SK-N-SH (cell line): ENCODE data around the gene ZNF680. TPM values are rescaled to one million over a fixed set of nuclear protein-coding genes. Genes with fewer than 3 reads are reported as not detected.
"Not testable (repeated sequence)": the region's sequence is repeated elsewhere in the genome, so short reads cannot be mapped to it uniquely, and the experiment has no call there.

ENCODE experiments used
- CTCF ChIA-PET: fragments of 300-600, 350-600 bp; formaldehyde crosslinking; extraction: SDS; loops from one replicate; lab custom pipeline; 2021; lab: Yijun Ruan, JAX
- POLR2A ChIA-PET: fragments of 350-600 bp; sonication (Branson Sonifier 250); formaldehyde crosslinking; extraction: SDS; loops from one replicate; lab custom pipeline; 2020; ENCODE audit warnings: antibody characterized with exemption, inconsistent platforms; lab: Yijun Ruan, JAX
- DNase-seq: peaks from one replicate; pipeline ENCODE4 v3.0.0; 2012
- H2AFZ ChIP-seq: fragments of 200-600 bp; sonication (generic); 2 replicates; pipeline ENCODE4 v1.8.1; 2016; ENCODE audit warnings: antibody characterized with exemption, mild to moderate bottlenecking, low read depth
- H3F3A ChIP-seq: fragments of 200-600 bp; sonication (generic); replicated peaks from 2 replicates; pipeline ENCODE3; 2016; ENCODE audit warnings: antibody characterized with exemption, mild to moderate bottlenecking; ENCODE audit not compliant: insufficient read depth
- H3K27ac ChIP-seq, 2 experiments: fragments of 200-500 bp in 1 of 2; fragments of 200-600 bp in 1 of 2; sonication (Bioruptor generic) in 1 of 2; sonication (generic), shearing (Covaris generic) in 1 of 2; 2 replicates each; pipeline versions ENCODE4 v1.5.1 to v1.6.1; 2014 to 2016; ENCODE audit warnings: low read depth in 2 of 2, inconsistent platforms in 1 of 2, low read length in 1 of 2, mild to moderate bottlenecking in 1 of 2, mixed read lengths in 1 of 2
- H3K27me3 ChIP-seq: fragments of 200-600 bp; sonication (generic), shearing (Covaris generic); 2 replicates; pipeline ENCODE4 v1.6.1; 2016; ENCODE audit warnings: mixed run types; ENCODE audit not compliant: insufficient read depth
- H3K36me3 ChIP-seq, 2 experiments: fragments of 200-500 bp in 1 of 2; fragments of 200-600 bp in 1 of 2; sonication (Bioruptor generic) in 1 of 2; sonication (generic) in 1 of 2; replicated peaks in 1 of 2; 2 replicates each; pipeline versions ENCODE3 to v1.5.1; 2014 to 2016; ENCODE audit warnings: low read length in 1 of 2, mild to moderate bottlenecking in 1 of 2; ENCODE audit not compliant: insufficient read depth in 2 of 2, control insufficient read depth in 1 of 2
- H3K4me1 ChIP-seq, 2 experiments: fragments of 200-500 bp in 1 of 2; fragments of 200-600 bp in 1 of 2; sonication (Bioruptor generic) in 1 of 2; sonication (generic), shearing (Covaris generic) in 1 of 2; 2 replicates each; pipeline versions ENCODE4 v1.5.1 to v1.6.1; 2014 to 2016; ENCODE audit warnings: low read depth in 1 of 2, low read length in 1 of 2, mixed run types in 1 of 2; ENCODE audit not compliant: insufficient read depth in 2 of 2, control insufficient read depth in 1 of 2
- H3K4me2 ChIP-seq: fragments of 200-600 bp; sonication (generic), shearing (Covaris generic); 2 replicates; pipeline ENCODE4 v1.6.1; 2017; ENCODE audit warnings: mixed run types
- H3K4me3 ChIP-seq, 2 experiments: fragments of 200-500 bp in 1 of 2; fragments of 200-600 bp in 1 of 2; sonication (Bioruptor generic) in 1 of 2; sonication (generic), shearing (Covaris generic) in 1 of 2; 2 replicates each; pipeline versions ENCODE4 v1.5.1 to v1.8.1; 2014 to 2016; ENCODE audit warnings: low read depth in 2 of 2, inconsistent platforms in 1 of 2, low read length in 1 of 2, mild to moderate bottlenecking in 1 of 2, mixed read lengths in 1 of 2, moderate library complexity in 1 of 2
- H3K79me2 ChIP-seq: fragments of 200-600 bp; sonication (generic); 2 replicates; pipeline ENCODE4 v1.8.1; 2017; ENCODE audit warnings: mild to moderate bottlenecking; ENCODE audit not compliant: insufficient read depth
- H3K9ac ChIP-seq: fragments of 200-600 bp; sonication (generic); 2 replicates; pipeline ENCODE4 v1.6.1; 2017; ENCODE audit warnings: mixed run types
- H3K9me2 ChIP-seq: fragments of 200-600 bp; sonication (generic); 2 replicates; pipeline ENCODE4 v1.6.1; 2017; ENCODE audit warnings: mixed run types
- H3K9me3 ChIP-seq: fragments of 200-600 bp; sonication (generic); 2 replicates; pipeline ENCODE4 v1.6.1; 2017; ENCODE audit warnings: mixed run types, mild to moderate bottlenecking, moderate library complexity
- H4K20me1 ChIP-seq: fragments of 200-600 bp; sonication (generic); 2 replicates; pipeline ENCODE4 v1.6.1; 2017; ENCODE audit warnings: mild to moderate bottlenecking, mixed run types; ENCODE audit not compliant: insufficient read depth
- EZH2phosphoT487 ChIP-seq: fragments of 200-600 bp; sonication (generic); IDR thresholded peaks from 2 replicates; pipeline ENCODE4 v1.6.1; 2017; ENCODE audit warnings: low read depth, mixed run types, mild to moderate bottlenecking, antibody characterized with exemption, moderate library complexity, borderline replicate concordance
- FOSL2 ChIP-seq: IDR thresholded peaks from 2 replicates; pipeline ENCODE4 v1.4.0; 2012; ENCODE audit warnings: low read depth, mild to moderate bottlenecking, moderate library complexity, borderline replicate concordance
- FOXJ3 ChIP-seq: sonication (generic); formaldehyde crosslinking; IDR thresholded peaks from 2 replicates; pipeline ENCODE4 v1.5.1; 2020; ENCODE audit warnings: mild to moderate bottlenecking, missing genetic modification reagents
- FOXM1 ChIP-seq: IDR thresholded peaks from 2 replicates; pipeline ENCODE4 v1.4.0; 2012; ENCODE audit warnings: low read depth, mild to moderate bottlenecking
- GATA2 ChIP-seq: sonication (generic); formaldehyde crosslinking; IDR thresholded peaks from 2 replicates; pipeline ENCODE4 v1.5.0; 2020; ENCODE audit warnings: mild to moderate bottlenecking, missing genetic modification reagents
- JUND ChIP-seq: IDR thresholded peaks from 2 replicates; pipeline ENCODE4 v1.4.0; 2012
- MEF2A ChIP-seq: IDR thresholded peaks from 2 replicates; pipeline ENCODE4 v1.4.0; 2012; ENCODE audit warnings: low read depth, borderline replicate concordance
- MXI1 ChIP-seq: IDR thresholded peaks from 2 replicates; pipeline ENCODE4 v1.6.1; 2012; ENCODE audit warnings: mild to moderate bottlenecking, low read depth, low read length, improper control_type of control experiment
- NRF1 ChIP-seq: IDR thresholded peaks from 2 replicates; pipeline ENCODE4 v1.6.1; 2012; ENCODE audit warnings: low read depth, mild to moderate bottlenecking, low read length
- POLR2AphosphoS5 ChIP-seq: IDR thresholded peaks from 2 replicates; pipeline ENCODE4 v1.6.1; 2012; ENCODE audit warnings: low read depth, low read length
- RAD21 ChIP-seq: IDR thresholded peaks from 2 replicates; pipeline ENCODE4 v1.6.1; 2012; ENCODE audit warnings: mild to moderate bottlenecking, low read length
- RCOR1 ChIP-seq: fragments of 150-350 bp; IDR thresholded peaks from 2 replicates; pipeline ENCODE4 v1.6.1; 2017; ENCODE audit warnings: antibody characterized with exemption, low read length
- RXRA ChIP-seq: IDR thresholded peaks from 2 replicates; pipeline ENCODE4 v1.4.0; 2012; ENCODE audit warnings: low read depth, mild to moderate bottlenecking, borderline replicate concordance
- SIN3A ChIP-seq: IDR thresholded peaks from 2 replicates; pipeline ENCODE4 v1.6.1; 2012; ENCODE audit warnings: low read depth, mild to moderate bottlenecking, low read length, moderate library complexity, borderline replicate concordance
- YY1 ChIP-seq: IDR thresholded peaks from 2 replicates; pipeline ENCODE4 v1.4.0; 2012; ENCODE audit warnings: low read depth, mild to moderate bottlenecking
- WGBS: methylation state at CpG from one replicate; pipeline ENCODE4 v1.1.6; 2017; ENCODE audit warnings: low lambda C conversion rate; 5-methylcytosine and 5-hydroxymethylcytosine counted together
- polyA plus RNA-seq, 3 experiments: library from polyadenylated mRNA; depleted of rRNA; stranded (reverse); fragments of >200 nt; gene quantifications; 2 replicates each; pipeline ENCODE4 v1.2.3, GENCODE V29; 2012
- TF ChIP-seq, protein P1 (sequence below): fragments of 150-350 bp; IDR thresholded peaks from 2 replicates; pipeline ENCODE4 v1.6.1; 2016; ENCODE audit warnings: mild to moderate bottlenecking, low read depth, low read length
- TF ChIP-seq, protein P2 (sequence below): IDR thresholded peaks from 2 replicates; pipeline ENCODE4 v1.4.0; 2012; ENCODE audit warnings: low read depth, borderline replicate concordance
- TF ChIP-seq, protein P3 (sequence below): IDR thresholded peaks from 2 replicates; pipeline ENCODE4; 2012
- TF ChIP-seq, protein P4 (sequence below): IDR thresholded peaks from 2 replicates; pipeline ENCODE4 v1.6.1; 2012; ENCODE audit warnings: mild to moderate bottlenecking, low read depth, low read length, moderate library complexity
- TF ChIP-seq, protein P5 (sequence below): fragments of 200-600 bp; sonication (generic); IDR thresholded peaks from 2 replicates; pipeline ENCODE4 v1.6.1; 2017; ENCODE audit warnings: antibody characterized with exemption, mild to moderate bottlenecking, moderate library complexity

ZNF680 gene
- polyA plus RNA-seq, 1 of the 3 experiments (the other 2 are of a cell fraction) = 1.6 TPM

DNA sequence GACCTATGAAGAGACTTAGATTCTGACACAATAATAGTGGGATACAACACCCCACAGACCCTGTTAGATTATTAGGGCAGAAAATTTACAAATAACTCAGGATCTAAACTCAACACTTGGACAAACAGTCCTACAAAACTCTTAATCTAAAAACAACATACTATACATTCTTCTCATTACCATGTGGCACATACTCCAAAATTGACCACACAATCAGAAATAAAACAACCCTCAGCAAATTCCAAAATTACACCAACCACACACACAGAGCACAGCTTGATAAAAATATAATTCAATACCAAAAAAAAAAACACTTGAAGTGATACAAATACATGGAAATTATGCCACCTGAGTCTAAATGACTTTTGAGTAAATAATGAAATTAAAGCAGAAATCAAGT, 7.8 kb downstream of the ZNF680 start:
- Histone ChIP-seq H3K9me2 (no peaks in the 10 kb centered on the region), H3K4me1 (peaks cover 6 to 7% of the 10 kb centered on the region in 2 experiments; a peak in 2 of 4 replicates), H3K9me3 (no peaks in the 10 kb centered on the region), H4K20me1 (peaks cover 3% of the 10 kb centered on the region; the same call in 1 of the 2 replicates), H3K36me3 (peaks cover 0 to 28% of the 10 kb centered on the region in 2 experiments), H3K9ac (no peak overlapping the region), H2AFZ (no peak overlapping the region), H3K4me3 (no peak overlapping the region), H3K79me2 (peaks cover 96% of the 10 kb centered on the region), H3K27me3 (no peaks in the 10 kb centered on the region), H3K27ac (no peak overlapping the region), H3K4me2 (no peak overlapping the region), H3F3A (no peaks in the 10 kb centered on the region)
- DNase-seq = no peak
- ChIA-PET CTCF (interaction anchor here (0.6 kb wide), 1 partner anchor 34 kb away, joined by 3 read pairs; no protein-coding TSS in a partner anchor), POLR2A (no interaction called here)
- TF ChIP-seq GATA2 (CRISPR knock-in tag) (no peak), RXRA (no peak), MXI1 (no peak), YY1 (no peak), FOXJ3 (CRISPR knock-in tag) (no peak), EZH2phosphoT487 (no peak), FOSL2 (no peak), RAD21 (no peak), NRF1 (no peak), RCOR1 (no peak), FOXM1 (no peak), JUND (no peak), MEF2A (no peak), POLR2AphosphoS5 (no peak), SIN3A (no peak)
- TF ChIP-seq, protein P1, sequence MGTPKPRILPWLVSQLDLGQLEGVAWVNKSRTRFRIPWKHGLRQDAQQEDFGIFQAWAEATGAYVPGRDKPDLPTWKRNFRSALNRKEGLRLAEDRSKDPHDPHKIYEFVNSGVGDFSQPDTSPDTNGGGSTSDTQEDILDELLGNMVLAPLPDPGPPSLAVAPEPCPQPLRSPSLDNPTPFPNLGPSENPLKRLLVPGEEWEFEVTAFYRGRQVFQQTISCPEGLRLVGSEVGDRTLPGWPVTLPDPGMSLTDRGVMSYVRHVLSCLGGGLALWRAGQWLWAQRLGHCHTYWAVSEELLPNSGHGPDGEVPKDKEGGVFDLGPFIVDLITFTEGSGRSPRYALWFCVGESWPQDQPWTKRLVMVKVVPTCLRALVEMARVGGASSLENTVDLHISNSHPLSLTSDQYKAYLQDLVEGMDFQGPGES = no peak
- TF ChIP-seq, protein P2, sequence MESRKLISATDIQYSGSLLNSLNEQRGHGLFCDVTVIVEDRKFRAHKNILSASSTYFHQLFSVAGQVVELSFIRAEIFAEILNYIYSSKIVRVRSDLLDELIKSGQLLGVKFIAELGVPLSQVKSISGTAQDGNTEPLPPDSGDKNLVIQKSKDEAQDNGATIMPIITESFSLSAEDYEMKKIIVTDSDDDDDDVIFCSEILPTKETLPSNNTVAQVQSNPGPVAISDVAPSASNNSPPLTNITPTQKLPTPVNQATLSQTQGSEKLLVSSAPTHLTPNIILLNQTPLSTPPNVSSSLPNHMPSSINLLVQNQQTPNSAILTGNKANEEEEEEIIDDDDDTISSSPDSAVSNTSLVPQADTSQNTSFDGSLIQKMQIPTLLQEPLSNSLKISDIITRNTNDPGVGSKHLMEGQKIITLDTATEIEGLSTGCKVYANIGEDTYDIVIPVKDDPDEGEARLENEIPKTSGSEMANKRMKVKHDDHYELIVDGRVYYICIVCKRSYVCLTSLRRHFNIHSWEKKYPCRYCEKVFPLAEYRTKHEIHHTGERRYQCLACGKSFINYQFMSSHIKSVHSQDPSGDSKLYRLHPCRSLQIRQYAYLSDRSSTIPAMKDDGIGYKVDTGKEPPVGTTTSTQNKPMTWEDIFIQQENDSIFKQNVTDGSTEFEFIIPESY = no peak
- TF ChIP-seq, protein P3, sequence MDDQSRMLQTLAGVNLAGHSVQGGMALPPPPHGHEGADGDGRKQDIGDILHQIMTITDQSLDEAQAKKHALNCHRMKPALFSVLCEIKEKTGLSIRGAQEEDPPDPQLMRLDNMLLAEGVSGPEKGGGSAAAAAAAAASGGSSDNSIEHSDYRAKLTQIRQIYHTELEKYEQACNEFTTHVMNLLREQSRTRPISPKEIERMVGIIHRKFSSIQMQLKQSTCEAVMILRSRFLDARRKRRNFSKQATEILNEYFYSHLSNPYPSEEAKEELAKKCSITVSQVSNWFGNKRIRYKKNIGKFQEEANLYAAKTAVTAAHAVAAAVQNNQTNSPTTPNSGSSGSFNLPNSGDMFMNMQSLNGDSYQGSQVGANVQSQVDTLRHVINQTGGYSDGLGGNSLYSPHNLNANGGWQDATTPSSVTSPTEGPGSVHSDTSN = no peak
- TF ChIP-seq, protein P4, sequence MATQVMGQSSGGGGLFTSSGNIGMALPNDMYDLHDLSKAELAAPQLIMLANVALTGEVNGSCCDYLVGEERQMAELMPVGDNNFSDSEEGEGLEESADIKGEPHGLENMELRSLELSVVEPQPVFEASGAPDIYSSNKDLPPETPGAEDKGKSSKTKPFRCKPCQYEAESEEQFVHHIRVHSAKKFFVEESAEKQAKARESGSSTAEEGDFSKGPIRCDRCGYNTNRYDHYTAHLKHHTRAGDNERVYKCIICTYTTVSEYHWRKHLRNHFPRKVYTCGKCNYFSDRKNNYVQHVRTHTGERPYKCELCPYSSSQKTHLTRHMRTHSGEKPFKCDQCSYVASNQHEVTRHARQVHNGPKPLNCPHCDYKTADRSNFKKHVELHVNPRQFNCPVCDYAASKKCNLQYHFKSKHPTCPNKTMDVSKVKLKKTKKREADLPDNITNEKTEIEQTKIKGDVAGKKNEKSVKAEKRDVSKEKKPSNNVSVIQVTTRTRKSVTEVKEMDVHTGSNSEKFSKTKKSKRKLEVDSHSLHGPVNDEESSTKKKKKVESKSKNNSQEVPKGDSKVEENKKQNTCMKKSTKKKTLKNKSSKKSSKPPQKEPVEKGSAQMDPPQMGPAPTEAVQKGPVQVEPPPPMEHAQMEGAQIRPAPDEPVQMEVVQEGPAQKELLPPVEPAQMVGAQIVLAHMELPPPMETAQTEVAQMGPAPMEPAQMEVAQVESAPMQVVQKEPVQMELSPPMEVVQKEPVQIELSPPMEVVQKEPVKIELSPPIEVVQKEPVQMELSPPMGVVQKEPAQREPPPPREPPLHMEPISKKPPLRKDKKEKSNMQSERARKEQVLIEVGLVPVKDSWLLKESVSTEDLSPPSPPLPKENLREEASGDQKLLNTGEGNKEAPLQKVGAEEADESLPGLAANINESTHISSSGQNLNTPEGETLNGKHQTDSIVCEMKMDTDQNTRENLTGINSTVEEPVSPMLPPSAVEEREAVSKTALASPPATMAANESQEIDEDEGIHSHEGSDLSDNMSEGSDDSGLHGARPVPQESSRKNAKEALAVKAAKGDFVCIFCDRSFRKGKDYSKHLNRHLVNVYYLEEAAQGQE = no peak
- TF ChIP-seq, protein P5, sequence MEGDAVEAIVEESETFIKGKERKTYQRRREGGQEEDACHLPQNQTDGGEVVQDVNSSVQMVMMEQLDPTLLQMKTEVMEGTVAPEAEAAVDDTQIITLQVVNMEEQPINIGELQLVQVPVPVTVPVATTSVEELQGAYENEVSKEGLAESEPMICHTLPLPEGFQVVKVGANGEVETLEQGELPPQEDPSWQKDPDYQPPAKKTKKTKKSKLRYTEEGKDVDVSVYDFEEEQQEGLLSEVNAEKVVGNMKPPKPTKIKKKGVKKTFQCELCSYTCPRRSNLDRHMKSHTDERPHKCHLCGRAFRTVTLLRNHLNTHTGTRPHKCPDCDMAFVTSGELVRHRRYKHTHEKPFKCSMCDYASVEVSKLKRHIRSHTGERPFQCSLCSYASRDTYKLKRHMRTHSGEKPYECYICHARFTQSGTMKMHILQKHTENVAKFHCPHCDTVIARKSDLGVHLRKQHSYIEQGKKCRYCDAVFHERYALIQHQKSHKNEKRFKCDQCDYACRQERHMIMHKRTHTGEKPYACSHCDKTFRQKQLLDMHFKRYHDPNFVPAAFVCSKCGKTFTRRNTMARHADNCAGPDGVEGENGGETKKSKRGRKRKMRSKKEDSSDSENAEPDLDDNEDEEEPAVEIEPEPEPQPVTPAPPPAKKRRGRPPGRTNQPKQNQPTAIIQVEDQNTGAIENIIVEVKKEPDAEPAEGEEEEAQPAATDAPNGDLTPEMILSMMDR = no peak

DNA sequence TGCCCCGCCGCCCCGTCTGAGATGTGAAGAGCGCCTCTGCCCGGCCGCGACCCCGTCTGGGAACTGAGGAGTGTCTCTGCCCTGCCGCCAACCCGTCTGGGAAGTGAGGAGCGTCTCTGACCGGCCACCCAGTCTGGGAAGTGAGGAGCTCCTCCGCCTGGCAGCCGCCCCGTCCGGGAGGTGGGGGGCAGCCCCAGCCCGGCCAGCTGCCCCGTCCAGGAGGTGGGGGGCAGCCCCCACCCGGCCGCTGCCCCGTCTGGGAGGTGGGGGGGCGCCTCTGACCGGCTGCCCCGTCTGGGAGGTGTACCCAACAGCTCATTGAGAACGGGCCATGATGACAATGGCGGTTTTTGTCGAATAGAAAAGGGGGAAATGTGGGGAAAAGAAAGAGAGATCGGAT, 8.7 kb downstream of the ZNF680 start:
- POLR2A ChIA-PET, H3F3A ChIP-seq, DNase-seq, H3K27me3 ChIP-seq, H3K9me2 ChIP-seq, H4K20me1 ChIP-seq, H2AFZ ChIP-seq, H3K4me3 ChIP-seq, H3K9ac ChIP-seq, H3K4me2 ChIP-seq, H3K27ac ChIP-seq, CTCF ChIA-PET, H3K4me1 ChIP-seq, H3K9me3 ChIP-seq: not testable (repeated sequence)
- H3K36me3 ChIP-seq = peaks cover 0 to 33% of the 10 kb centered on the region in 2 experiments
- peaks cover 96% of the 10 kb centered on the region for H3K79me2 ChIP-seq
- 88% methylated on average over 17 of the region's 28 CpGs for WGBS
